HepG2 (cell line): Measurements from ENCODE around the gene DDR1. TPM values are rescaled to one million over a fixed set of nuclear protein-coding genes. Genes with fewer than 3 reads are reported as not detected.

ENCODE experiments used
- AGO1 ChIP-seq: fragments of 200-400 bp; formaldehyde crosslinking; IDR thresholded peaks from 2 replicates; pipeline ENCODE4 v1.6.1; 2017; ENCODE audit warnings: mild to moderate bottlenecking, low read depth, low read length, moderate library complexity; ENCODE audit not compliant: poor library complexity, severe bottlenecking
- ATF6 ChIP-seq: sonication (generic); formaldehyde crosslinking; conservative IDR thresholded peaks from 2 replicates; pipeline ENCODE4 v1.4.0; 2020; ENCODE audit warnings: missing genetic modification reagents
- EZH2 ChIP-seq: conservative IDR thresholded peaks from 2 replicates; pipeline ENCODE4 v1.6.1; 2012; ENCODE audit warnings: mild to moderate bottlenecking, low read depth, low read length, moderate library complexity
- HNRNPH1 ChIP-seq: fragments of 200-400 bp; formaldehyde crosslinking; optimal IDR thresholded peaks from 2 replicates; pipeline ENCODE3; 2017; ENCODE audit warnings: mild to moderate bottlenecking, low read depth, low read length
- HNRNPL ChIP-seq: fragments of 200-400 bp; formaldehyde crosslinking; IDR thresholded peaks from 2 replicates; pipeline ENCODE4 v1.6.1; 2017; ENCODE audit warnings: mild to moderate bottlenecking, low read depth, low read length
- KLF15 ChIP-seq: sonication (generic); formaldehyde crosslinking; IDR thresholded peaks from 2 replicates; pipeline ENCODE4 v1.8.1; 2023; ENCODE audit warnings: borderline replicate concordance, mild to moderate bottlenecking, inconsistent platforms, missing genetic modification reagents, mixed read lengths
- MXD3 ChIP-seq: IDR thresholded peaks from 2 replicates; pipeline ENCODE4 v1.6.1; 2016; ENCODE audit warnings: mild to moderate bottlenecking, missing biosample characterization, missing genetic modification reagents
- NFKBIZ ChIP-seq: IDR thresholded peaks from 2 replicates; pipeline ENCODE4 v1.6.1; 2018; ENCODE audit warnings: missing genetic modification reagents, missing compliant biosample characterization
- PTBP1 ChIP-seq: fragments of 200-400 bp; formaldehyde crosslinking; IDR thresholded peaks from 2 replicates; pipeline ENCODE4 v1.6.1; 2018; ENCODE audit warnings: low read length, low read depth; ENCODE audit not compliant: poor library complexity, severe bottlenecking
- RAD51 ChIP-seq: fragments of 450-650 bp; IDR thresholded peaks from 2 replicates; pipeline ENCODE4 v1.6.1; 2016; ENCODE audit warnings: borderline replicate concordance
- REL ChIP-seq: sonication (generic); formaldehyde crosslinking; conservative IDR thresholded peaks from 2 replicates; pipeline ENCODE4 v1.8.0; 2022; ENCODE audit warnings: mild to moderate bottlenecking, missing genetic modification reagents, moderate library complexity
- RELA ChIP-seq: sonication (generic); formaldehyde crosslinking; IDR thresholded peaks from 2 replicates; pipeline ENCODE4 v1.4.0; 2020; ENCODE audit warnings: missing genetic modification reagents
- RFX3 ChIP-seq: IDR thresholded peaks from 2 replicates; pipeline ENCODE4 v1.6.1; 2016; ENCODE audit warnings: missing biosample characterization, missing genetic modification reagents
- SMARCE1 ChIP-seq: fragments of 450-650 bp; IDR thresholded peaks from 2 replicates; pipeline ENCODE4 v1.6.1; 2017; ENCODE audit warnings: borderline replicate concordance
- TFDP2 ChIP-seq: sonication (generic); formaldehyde crosslinking; IDR thresholded peaks from 2 replicates; pipeline ENCODE4 v1.4.0; 2020; ENCODE audit warnings: missing genetic modification reagents
- U2AF1 ChIP-seq: fragments of 200-400 bp; formaldehyde crosslinking; optimal IDR thresholded peaks from 2 replicates; pipeline ENCODE3; 2017; ENCODE audit warnings: mild to moderate bottlenecking, low read depth, low read length
- XRCC5 ChIP-seq: fragments of 200-400 bp; formaldehyde crosslinking; optimal IDR thresholded peaks from 2 replicates; pipeline ENCODE3; 2017; ENCODE audit warnings: mild to moderate bottlenecking, low read length
- ZBTB38 ChIP-seq: sonication (generic); formaldehyde crosslinking; IDR thresholded peaks from 2 replicates; pipeline ENCODE4 v1.5.1; 2020; ENCODE audit warnings: mild to moderate bottlenecking, missing genetic modification reagents
- ZFP36 ChIP-seq: fragments of 150-350 bp; IDR thresholded peaks from 2 replicates; pipeline ENCODE4 v1.6.1; 2018; ENCODE audit warnings: borderline replicate concordance, low read length, low read depth; ENCODE audit not compliant: partially characterized antibody
- ZNF180 ChIP-seq: sonication (generic); formaldehyde crosslinking; IDR thresholded peaks from 2 replicates; pipeline ENCODE4 v1.4.0; 2020; ENCODE audit warnings: low read depth, missing genetic modification reagents, borderline replicate concordance
- ZNF207 ChIP-seq: fragments of 450-650 bp; IDR thresholded peaks from 2 replicates; pipeline ENCODE4 v1.6.1; 2016; ENCODE audit warnings: antibody characterized with exemption, borderline replicate concordance
- ZNF337 ChIP-seq: sonication (generic); formaldehyde crosslinking; IDR thresholded peaks from 2 replicates; pipeline ENCODE4 v1.5.1; 2020; ENCODE audit warnings: missing genetic modification reagents, low read depth, mild to moderate bottlenecking, borderline replicate concordance
- ZNF513 ChIP-seq: sonication (generic); formaldehyde crosslinking; conservative IDR thresholded peaks from 2 replicates; pipeline ENCODE4 v1.5.0; 2020; ENCODE audit warnings: missing genetic modification reagents
- ZNF766 ChIP-seq: sonication (generic); formaldehyde crosslinking; IDR thresholded peaks from 2 replicates; pipeline ENCODE4 v1.5.0; 2020; ENCODE audit warnings: missing genetic modification reagents, borderline replicate concordance
- ZNF816 ChIP-seq: sonication (generic); formaldehyde crosslinking; IDR thresholded peaks from 2 replicates; pipeline ENCODE4 v1.8.0; 2022; ENCODE audit warnings: missing genetic modification reagents, mild to moderate bottlenecking, borderline replicate concordance
- polyA plus RNA-seq, 8 experiments: library from polyadenylated mRNA; depleted of rRNA in 3 of 8; stranded (reverse) in 7 of 8; unstranded in 1 of 8; fragments of >200 nt; fragmentation: Illumina TruSeq in 4 of 8; extraction: Trizol in 4 of 8; gene quantifications; 2 replicates each; pipeline versions ENCODE4 v1.2.1 to v1.2.3, GENCODE V29; 2011 to 2016; ENCODE audit warnings: low read depth in 4 of 8, missing spikeins in 1 of 8, mixed read lengths in 1 of 8; ENCODE audit not compliant: insufficient read depth in 1 of 8
- total RNA-seq, 5 experiments: library from RNA; depleted of rRNA; stranded (reverse); fragments of >200 nt; fragmentation: Illumina TruSeq; extraction: Trizol; gene quantifications; 2 replicates each; pipeline ENCODE4 v1.2.3, GENCODE V29; 2016; ENCODE audit warnings: low read depth in 1 of 5

DDR1 gene
- total and polyA plus RNA-seq, 2 of the 13 experiments (the other 11 are each of a cell fraction or from before 2014, with no cell fraction given), result 16.7 to 20.2 TPM

- peak; percentile 100 for TF ChIP-seq ZFP36
- no peak for TF ChIP-seq HNRNPH1
- peak; percentile 93 for TF ChIP-seq PTBP1
- TF ChIP-seq ZNF816, result peak; percentile 66; the same call in 1 of the 2 replicates
- TF ChIP-seq U2AF1, result peak; percentile 87
- TF ChIP-seq RFX3 (CRISPR knock-in tag), result no peak; the same call in 1 of the 2 replicates
- peak; percentile 78 for TF ChIP-seq TFDP2 (CRISPR knock-in tag)
- TF ChIP-seq MXD3 (CRISPR knock-in tag), result peak; percentile 81
- TF ChIP-seq RELA, result no peak; the same call in 1 of the 2 replicates
- no peak for TF ChIP-seq RAD51
- no peak for TF ChIP-seq REL (CRISPR knock-in tag)
- TF ChIP-seq ATF6, result no peak
- TF ChIP-seq SMARCE1, result no peak
- no peak for TF ChIP-seq KLF15 (CRISPR knock-in tag)
- TF ChIP-seq XRCC5, result peak; percentile 99
- no peak; the same call in 1 of the 2 replicates for TF ChIP-seq ZNF766 (CRISPR knock-in tag)
- TF ChIP-seq HNRNPL, result 0 out of 2 replicates have a peak, but pooled peaks have one; percentile 51
- no peak for TF ChIP-seq EZH2
- TF ChIP-seq ZNF180, result no peak
- peak; percentile 73 for TF ChIP-seq AGO1
- no peak for TF ChIP-seq ZNF337 (CRISPR knock-in tag)
- TF ChIP-seq ZBTB38 (CRISPR knock-in tag), result peak; percentile 47; the same call in 1 of the 2 replicates
- TF ChIP-seq NFKBIZ (CRISPR knock-in tag), result no peak; the same call in 1 of the 2 replicates
- no peak; the same call in 1 of the 2 replicates for TF ChIP-seq ZNF513
- no peak for TF ChIP-seq ZNF207
Observed at GRCh38 chr6:30907758-30908591, 23.7 kb downstream of the DDR1 start, which contains the start of gene GTF2H4 (continued).
